ENCODE results near the gene KLHL29. TPM values are rescaled to one million over a fixed set of nuclear protein-coding genes. Genes with fewer than 3 reads are reported as not detected.

KLHL29 gene
- total RNA-seq, 1 experiment from 2014 or later = 16.7 TPM

GRCh38 chr2:23528171-23528570 lies 143.2 kb downstream of the KLHL29 start (continued):
- no peak for TF ChIP-seq SRF (IDR thresholded peaks at IDR 0.05; ENCODE audit: low read depth)

- Histone ChIP-seq H3K36me3 (ENCODE audit: control insufficient read depth in 1 of 2, insufficient read depth in 2 of 2, low read length in 2 of 2) (no peaks in the 10 kb centered on the region), H3K79me2 (ENCODE audit: insufficient read depth, low read length) (no peaks in the 10 kb centered on the region), H3K9ac (ENCODE audit: low read length) (no peak overlapping the region), H4K20me1 (ENCODE audit: insufficient read depth) (no peaks in the 10 kb centered on the region), H2AFZ (ENCODE audit: low read depth, low read length, poor library complexity, severe bottlenecking) (no peak overlapping the region), H3K27ac (ENCODE audit: low read depth, low read length) (no peak overlapping the region), H3K9me3 (ENCODE audit: control insufficient read depth in 1 of 2, insufficient read depth in 1 of 2, low read depth in 1 of 2, low read length in 2 of 2) (no peaks in the 10 kb centered on the region), H3K4me3 (replicated peaks in 1 of 2; ENCODE audit: low read depth in 1 of 2, low read length in 2 of 2) (no peak overlapping the region), H3K4me2 (ENCODE audit: low read length) (no peak overlapping the region), H3K4me1 (ENCODE audit: control insufficient read depth in 1 of 2, insufficient read depth in 2 of 2, low read length in 2 of 2) (peaks cover 15 to 18% of the 10 kb centered on the region in 2 experiments), H3K27me3 (ENCODE audit: insufficient read depth, low read length) (no peaks in the 10 kb centered on the region), H3K9me2 (ENCODE audit: insufficient read depth) (no peaks in the 10 kb centered on the region)
- POLR2A ChIA-PET = no interaction called here
- intact Hi-C loops (cut with micrococcal nuclease) = no loop called here
- DNase-seq (ENCODE audit: low read depth, low spot score) (no peak), ATAC-seq (no peak)
- CTCF ChIA-PET = no interaction called here
- BruUV-seq (replicated peaks) = no TSS peak
- no peak for TF ChIP-seq YY1 (IDR thresholded peaks at IDR 0.05; ENCODE audit: extremely low read depth, insufficient replicate concordance, low read depth, low read length)
- no peak for TF ChIP-seq ZBTB33 (IDR thresholded peaks at IDR 0.05; ENCODE audit: extremely low read depth, insufficient replicate concordance, low read length)
- no peak for TF ChIP-seq SRF (IDR thresholded peaks at IDR 0.05; ENCODE audit: low read depth)
- no peak for TF ChIP-seq SIN3A (IDR thresholded peaks at IDR 0.05; ENCODE audit: low read depth)
- TF ChIP-seq EZH2phosphoT487 (IDR thresholded peaks at IDR 0.05; ENCODE audit: borderline replicate concordance) = no peak
- TF ChIP-seq MAX (IDR thresholded peaks at IDR 0.05) = no peak
- no peak for TF ChIP-seq TCF7L2 (IDR thresholded peaks at IDR 0.05; ENCODE audit: borderline replicate concordance, extremely low read depth, insufficient read depth, insufficient read length)
- TF ChIP-seq CEBPB (IDR thresholded peaks at IDR 0.05; ENCODE audit: low read depth) = no peak
- RAD21 ChIA-PET (ENCODE audit: low non-redundant PET in 1 of 2, low total read pairs in 2 of 2, uncharacterized antibody in 2 of 2, unreplicated experiment in 2 of 2) = no interaction called here
Observed at GRCh38 chr2:23528690-23529089, 143.7 kb downstream of the KLHL29 start.
